22Rv1 (cell line): ENCODE measurements around the gene FAM200C.

ENCODE experiments used
- CTCF ChIP-seq: fragments of 450-650 bp; IDR thresholded peaks from 2 replicates; pipeline ENCODE4 v1.5.1; 2017; ENCODE audit warnings: mild to moderate bottlenecking
- ZFX ChIP-seq: fragments of 450-650 bp; IDR thresholded peaks from 2 replicates; pipeline ENCODE4 v1.6.1; 2017; ENCODE audit warnings: antibody characterized with exemption, borderline replicate concordance

- TF ChIP-seq CTCF: no peak
- TF ChIP-seq ZFX: no peak
Observed at GRCh38 chr5:160359242-160359641, 40.6 kb downstream of the FAM200C start.
